GM20000 (cell line): Measurements from ENCODE around the gene SASH1.

Experiments
- DNase-seq: peaks from one replicate; pipeline ENCODE4 v3.0.0; 2012; ENCODE audit warnings: low spot score
- TF ChIP-seq, protein P1 (sequence below): IDR thresholded peaks from 2 replicates; pipeline ENCODE4 v1.5.1; 2012; ENCODE audit warnings: mild to moderate bottlenecking, control low read depth; ENCODE audit errors: extremely low read depth, missing control alignments

SASH1 gene

DNA sequence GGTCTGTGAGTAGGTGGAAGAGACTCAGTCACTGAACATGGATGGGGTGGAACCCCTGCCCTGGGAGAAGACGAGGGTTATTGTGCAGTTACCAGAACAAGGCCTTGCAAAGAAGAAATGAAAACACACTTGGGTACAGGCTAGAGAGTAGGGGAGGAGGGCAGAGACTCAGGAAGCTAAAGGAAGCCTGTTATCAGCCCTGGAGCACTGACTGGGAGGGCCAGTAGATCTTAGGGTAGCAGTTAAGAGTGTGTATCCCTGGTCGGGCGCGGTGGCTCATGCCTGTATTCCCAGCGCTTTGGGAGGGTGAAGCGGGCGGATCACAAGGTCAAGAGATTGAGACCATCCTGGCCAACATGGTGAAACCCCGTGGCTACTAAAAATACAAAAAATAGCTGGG, 74.4 kb downstream of the SASH1 start:
- TF ChIP-seq, protein P1, sequence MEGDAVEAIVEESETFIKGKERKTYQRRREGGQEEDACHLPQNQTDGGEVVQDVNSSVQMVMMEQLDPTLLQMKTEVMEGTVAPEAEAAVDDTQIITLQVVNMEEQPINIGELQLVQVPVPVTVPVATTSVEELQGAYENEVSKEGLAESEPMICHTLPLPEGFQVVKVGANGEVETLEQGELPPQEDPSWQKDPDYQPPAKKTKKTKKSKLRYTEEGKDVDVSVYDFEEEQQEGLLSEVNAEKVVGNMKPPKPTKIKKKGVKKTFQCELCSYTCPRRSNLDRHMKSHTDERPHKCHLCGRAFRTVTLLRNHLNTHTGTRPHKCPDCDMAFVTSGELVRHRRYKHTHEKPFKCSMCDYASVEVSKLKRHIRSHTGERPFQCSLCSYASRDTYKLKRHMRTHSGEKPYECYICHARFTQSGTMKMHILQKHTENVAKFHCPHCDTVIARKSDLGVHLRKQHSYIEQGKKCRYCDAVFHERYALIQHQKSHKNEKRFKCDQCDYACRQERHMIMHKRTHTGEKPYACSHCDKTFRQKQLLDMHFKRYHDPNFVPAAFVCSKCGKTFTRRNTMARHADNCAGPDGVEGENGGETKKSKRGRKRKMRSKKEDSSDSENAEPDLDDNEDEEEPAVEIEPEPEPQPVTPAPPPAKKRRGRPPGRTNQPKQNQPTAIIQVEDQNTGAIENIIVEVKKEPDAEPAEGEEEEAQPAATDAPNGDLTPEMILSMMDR = no peak

DNA sequence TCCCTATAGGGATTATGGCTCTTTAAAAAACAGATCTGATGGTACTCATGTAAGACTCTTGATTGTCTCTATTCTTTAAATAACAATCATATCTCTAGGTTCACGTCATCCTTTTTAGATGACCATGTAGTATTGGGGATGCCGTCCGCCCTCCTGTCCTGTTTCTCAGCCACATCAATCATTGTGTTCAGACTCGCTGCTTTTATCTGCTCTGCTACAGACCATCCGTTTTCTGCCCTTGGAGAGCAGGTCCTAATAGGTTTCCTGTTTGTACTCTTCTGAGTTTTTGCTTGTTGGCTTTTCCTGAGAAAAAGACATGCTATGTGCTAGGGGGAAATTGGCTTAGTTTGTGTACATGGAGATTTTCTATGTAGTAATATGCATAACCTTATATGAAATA, 76.8 kb downstream of the SASH1 start:
- TF ChIP-seq, protein P1 = no peak

More for the DNA sequence above, 74.4 kb downstream of the SASH1 start:
- no peak for DNase-seq

GRCh38 chr6:148422085-148422484, 79.4 kb downstream of the SASH1 start:
- no peak for DNase-seq
- TF ChIP-seq, protein P1 = no peak

More for the DNA sequence above, 76.8 kb downstream of the SASH1 start:
- no peak for DNase-seq

DNA sequence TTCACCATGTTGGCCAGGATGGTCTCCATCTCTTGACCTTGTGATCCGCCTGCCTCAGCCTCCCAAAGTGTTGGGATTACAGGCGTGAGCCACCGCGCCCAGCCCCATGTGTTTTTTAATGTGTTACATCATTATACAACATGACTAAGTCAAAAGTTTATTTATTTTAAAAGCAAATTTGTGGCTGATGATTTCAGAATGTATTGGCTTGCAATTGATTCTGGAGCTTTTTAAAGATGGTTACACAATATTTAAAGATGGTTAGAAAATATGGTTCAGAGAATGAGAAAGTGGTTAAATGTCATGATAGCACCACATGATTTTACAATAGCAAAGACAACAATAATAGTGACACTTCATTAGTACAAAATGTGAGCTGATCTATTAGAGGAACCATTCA, 80.5 kb downstream of the SASH1 start:
- no peak for DNase-seq
- TF ChIP-seq, protein P1 = no peak

DNA sequence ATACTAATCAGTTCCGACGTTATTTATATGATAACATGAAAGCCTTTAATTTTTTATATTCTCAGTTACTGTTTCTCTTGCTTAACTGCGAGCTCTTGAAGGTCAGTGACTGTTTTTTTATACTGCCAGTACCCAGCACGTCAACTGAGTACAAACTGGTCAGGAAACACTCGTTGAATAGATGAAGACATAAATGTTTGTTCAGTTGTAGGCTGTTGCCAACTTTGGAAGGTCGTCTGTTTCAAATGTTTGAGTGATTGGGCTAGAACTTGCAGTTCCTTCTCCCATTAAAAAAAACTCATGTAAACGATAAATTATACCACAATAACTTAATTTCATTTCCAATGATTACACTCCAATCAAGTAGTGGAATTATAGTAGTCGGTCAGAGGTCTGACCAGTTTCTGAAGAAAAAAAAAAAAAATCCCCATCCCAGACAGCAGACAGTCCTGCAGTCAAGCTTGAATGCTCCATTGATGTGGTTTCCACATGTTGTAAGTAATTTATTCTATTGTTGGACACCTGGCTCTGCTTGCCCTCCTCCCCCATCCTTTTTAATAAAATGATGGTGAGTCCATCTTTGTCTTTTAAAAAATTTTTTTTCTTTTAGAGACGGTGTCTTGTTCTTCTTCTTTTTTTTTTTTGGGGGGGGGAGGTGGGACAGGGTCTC, 81.1 kb downstream of the SASH1 start:
- no peak for DNase-seq
- TF ChIP-seq, protein P1 = no peak

- TF ChIP-seq, protein P1 = no peak
- DNase-seq = no peak
Measured at GRCh38 chr6:148425443-148425842, 82.8 kb downstream of the SASH1 start.

- no peak for DNase-seq
Measured at GRCh38 chr6:148426317-148426977, 83.8 kb downstream of the SASH1 start.

More at GRCh38 chr6:148426317-148426977, 83.8 kb downstream of the SASH1 start:
- TF ChIP-seq, protein P1 = no peak
